ENCODE results near the gene GARIN3.
"Not testable (repeated sequence)": the region's sequence is repeated elsewhere in the genome, so short reads cannot be mapped to it uniquely, and the experiment has no call there.

GARIN3 gene

DNA sequence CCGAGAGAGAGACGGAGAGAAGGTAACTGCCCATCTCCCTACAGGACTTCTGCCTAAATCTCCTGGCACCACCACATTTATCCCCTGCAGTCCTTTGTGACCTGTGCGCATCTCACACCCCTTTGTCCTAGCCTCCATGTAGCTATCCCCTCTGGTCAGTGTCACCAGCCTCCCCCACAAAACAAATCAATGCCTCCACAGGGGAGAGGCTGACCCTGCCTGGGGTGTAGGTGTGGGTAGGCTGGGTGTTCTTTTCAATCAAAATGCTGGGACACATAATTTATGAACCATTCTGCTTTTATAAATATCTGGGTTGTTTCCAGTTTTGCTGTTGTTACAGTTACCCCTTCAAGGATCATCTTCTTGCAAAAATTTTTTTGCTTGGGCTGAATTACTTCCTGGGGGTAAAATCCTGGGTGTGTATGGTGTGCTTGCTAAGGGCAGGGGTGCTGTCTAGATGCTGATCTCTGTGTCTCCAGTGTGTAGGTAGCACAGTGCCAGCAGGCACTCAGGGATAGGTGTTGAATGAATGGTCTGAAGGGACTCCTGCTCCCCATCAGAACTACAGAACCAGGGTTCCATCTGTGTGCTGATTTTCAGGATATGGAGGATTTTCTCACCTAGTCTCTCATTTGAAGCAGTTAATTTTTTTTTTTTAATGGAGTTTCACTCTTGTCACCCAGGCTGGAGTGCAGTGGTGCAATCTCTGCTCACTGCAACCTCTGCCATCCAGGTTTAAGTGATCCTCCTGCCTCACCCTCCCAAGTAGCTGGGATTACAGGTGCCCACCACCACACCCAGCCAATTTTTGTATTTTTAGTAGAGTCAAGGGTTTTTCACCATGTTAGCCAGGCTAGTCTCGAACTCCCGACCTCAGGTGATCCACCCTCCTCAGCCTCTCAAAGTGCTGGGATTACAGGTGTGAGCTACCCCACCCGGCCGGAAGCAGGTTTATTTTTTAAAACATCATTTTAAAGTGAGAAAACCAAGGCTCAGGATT lies at the start of gene GARIN3:
Gene GARIN3 (minus strand): TSS at position 51 of the 1,000 bp plus-strand sequence. CDS start 96 bp downstream, outside the sequence.
- DNase-seq (ENCODE audit: low read depth in 2 of 2), result no peak

DNA sequence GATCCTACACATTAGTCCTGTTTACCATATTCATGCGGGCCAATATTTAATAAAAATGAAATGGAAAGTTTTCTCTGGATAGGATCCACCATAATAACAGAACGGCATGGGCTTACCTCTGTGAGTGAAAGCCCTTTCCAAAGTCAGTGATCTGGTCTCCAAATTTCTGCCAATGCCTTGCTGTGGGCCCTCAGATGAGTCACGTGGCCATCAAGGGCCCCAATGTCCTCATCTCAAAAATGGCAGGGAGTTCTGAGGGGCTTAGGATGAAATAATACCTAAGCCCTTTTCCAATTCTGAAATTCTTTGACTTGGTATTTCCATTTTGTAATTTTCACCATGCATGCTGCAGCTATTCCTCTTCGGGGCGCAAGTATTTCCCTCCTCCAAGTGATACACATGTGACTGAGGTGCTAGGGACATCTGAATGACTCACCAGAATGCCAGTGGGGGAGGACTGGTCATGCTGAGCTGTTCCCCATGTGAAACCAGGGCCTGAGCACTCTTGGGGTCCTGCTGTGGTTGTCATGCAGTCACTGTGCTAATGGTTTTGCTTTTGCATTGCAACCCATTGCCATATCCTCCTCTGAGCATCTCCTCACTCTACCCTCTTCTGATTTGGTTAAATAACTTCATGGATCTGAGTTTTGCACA lies 49.6 kb upstream of the GARIN3 start:
- no peak for DNase-seq (ENCODE audit: low read depth in 2 of 2)

DNA sequence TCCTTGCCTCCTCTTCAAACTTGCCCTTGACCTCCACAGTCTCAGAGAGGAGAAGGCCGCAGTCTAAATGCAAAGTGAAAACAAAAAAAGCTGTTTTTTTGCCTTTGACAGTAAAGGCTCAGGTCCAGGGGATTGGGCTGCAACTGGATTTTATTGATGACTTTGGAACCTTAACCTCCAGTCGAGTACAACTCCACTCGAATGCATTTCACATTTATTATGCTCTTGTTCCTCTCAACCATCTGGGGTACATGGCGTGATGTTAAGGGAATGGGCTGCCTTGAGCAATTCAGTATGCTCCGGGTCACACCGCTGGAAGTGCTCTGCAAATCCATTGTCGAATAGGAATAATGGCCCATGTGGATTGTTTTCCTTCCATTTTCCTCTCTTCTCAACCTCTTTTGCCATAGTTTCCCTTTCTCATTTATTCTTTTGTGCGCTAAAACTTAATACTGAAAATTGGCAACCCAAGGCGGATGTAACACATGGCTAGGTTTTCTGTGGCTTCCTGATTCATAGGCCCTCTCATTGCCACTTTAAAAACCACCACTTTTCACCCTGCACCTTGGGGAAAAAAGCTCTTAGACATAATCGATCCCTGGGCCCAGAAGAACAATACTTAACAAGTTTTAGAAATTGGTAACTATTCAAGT lies 48.9 kb upstream of the GARIN3 start:
- no peak for DNase-seq (ENCODE audit: low read depth in 2 of 2)

DNA sequence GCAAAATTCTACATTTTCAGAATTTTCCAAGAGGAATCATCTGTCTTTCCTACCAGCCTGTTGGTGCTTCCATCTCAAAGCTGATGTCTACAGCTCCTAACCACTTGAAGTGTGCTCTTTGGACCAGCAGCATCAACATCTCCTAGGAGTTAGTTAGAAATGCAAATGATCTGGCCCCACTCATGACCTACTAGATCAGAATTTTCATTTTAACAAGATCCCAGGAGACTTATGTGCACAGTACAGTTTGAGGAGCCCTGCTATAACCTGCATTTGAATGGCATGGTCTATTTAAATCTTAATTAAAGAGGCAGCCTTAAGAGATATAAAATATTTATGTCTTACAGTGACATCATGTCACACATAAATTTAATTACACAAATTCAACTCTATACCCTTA lies 48.4 kb upstream of the GARIN3 start:
- DNase-seq (ENCODE audit: low read depth in 2 of 2), result no peak

DNA sequence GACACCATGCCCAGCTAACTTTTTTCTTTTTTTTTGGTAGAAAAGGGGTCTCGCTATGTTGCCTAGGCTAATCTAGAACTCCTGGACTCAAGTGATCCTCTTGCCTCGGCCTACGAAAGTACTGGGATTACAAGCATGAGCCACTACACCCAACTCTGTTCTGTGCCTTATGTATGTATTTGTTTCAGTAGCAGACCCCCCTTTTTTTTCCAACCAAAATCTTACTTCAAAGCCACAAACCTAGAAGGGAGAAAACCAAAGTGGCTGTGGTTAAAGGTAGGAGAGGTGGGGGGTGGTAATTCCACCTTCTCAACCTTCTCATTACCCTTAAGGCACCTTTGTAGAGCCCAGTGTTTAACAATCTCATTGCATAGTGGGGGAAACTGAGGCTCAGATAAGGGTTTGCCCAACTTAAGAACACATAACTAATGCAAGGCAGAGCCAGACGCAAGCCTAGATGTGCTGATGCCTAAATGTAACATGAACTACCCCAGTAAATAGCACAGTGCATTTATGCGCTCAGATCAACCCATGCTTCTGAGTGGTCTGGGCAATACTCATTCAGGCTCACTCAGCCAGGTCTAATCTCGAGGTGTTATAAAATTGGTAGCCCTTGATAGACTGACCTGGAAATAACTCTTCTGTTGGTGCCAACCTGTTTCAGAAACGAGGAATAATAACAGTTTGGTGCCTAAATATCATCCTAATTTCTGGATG lies 47.6 kb upstream of the GARIN3 start:
- DNase-seq (ENCODE audit: low read depth in 2 of 2), result no peak

DNA sequence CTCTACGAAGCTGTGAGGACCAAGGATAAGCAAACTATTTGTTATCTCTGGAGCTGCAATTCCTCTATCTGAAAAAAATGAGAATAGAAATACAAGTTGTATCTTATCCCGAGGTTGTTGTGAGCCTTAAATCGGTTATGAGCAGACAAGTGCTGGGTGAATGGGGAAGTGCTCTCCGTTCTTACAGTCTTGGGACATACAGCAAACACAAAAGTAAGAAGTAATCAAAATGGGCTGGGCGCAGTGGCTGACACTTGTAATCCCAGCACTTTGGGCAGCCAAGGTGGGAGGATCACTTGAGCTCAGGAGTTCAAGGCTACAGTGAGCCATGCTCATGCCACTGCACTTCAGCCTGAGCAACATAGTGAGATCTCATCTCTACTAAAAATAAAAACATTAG lies 46.2 kb upstream of the GARIN3 start:
- no peak for DNase-seq (ENCODE audit: low read depth in 2 of 2)

DNA sequence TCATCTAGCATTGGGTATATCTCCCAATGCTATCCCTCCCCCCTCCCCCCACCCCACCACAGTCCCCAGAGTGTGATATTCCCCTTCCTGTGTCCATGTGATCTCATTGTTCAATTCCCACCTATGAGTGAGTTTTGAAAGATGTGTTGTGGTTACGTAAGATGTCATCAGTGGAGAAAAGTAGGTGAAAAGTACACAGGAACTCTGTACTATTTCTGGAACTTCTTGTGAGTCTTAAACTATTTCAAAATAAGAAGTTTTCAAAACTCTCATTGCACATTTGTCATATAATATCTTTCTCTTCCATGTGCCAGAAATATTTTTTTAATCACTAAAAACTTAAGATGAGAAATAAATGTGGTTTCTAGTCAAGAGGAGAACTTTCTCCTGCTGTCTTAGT lies 44.6 kb upstream of the GARIN3 start:
- DNase-seq (ENCODE audit: low read depth in 2 of 2), result not testable (repeated sequence)

DNA sequence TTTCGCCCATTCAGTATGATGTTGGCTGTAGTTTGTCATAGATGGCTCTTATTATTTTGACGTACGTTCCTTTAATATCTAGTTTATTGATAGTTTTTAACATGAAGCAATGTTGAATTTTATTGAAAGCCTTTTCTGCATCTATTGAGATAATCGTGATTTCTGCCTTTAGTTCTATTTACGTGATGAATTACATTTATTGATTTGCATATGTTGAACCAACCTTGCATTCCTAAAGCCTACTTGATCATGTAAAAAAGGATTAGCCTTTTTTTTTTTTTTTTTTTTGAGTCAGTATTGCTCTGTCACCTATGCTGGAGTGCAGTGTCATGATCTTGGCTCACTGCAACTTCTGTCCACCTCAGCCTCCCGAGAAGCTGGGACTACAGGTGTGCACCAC lies 39.6 kb upstream of the GARIN3 start:
- no peak for DNase-seq (ENCODE audit: low read depth in 2 of 2)

DNA sequence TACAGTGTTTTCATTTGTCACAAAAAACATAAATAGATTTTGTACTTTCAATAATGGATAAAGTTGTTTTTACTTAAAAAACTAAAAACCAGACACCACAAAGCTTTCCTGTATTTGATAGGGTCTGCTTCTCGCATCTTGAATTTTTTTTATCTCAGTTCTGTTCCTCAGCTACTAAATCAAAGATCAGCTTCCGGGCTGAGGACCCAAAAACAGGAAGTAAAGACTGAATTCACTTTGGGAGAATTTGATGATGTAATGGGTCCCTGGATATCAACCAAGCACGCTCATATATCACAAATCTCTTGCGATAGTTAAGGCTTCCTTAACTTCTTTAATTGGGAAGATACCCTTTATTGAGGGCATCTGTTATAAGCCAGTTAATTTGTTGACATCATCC lies 38.7 kb upstream of the GARIN3 start:
- DNase-seq (ENCODE audit: low read depth in 2 of 2), result no peak

DNA sequence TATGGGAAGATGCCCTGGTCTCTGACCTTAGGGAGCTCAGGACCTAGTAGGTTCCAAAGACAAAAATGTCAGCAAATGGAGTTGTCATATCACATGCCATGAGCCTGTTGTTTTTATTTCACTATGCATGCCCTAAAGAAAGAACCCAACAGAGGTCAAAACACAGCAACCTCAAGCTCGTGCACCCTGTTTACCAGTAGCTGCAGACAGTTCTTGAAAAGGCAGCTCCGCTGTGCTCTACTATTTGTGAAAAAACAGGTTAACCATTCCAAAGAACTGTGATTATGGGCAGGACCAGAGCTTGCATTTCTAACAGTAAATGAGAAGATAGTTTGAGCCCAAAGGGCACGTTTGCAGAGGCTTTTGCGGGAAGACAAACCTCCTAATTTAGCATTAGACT lies 37.4 kb upstream of the GARIN3 start:
- no peak for DNase-seq (ENCODE audit: low read depth in 2 of 2)

DNA sequence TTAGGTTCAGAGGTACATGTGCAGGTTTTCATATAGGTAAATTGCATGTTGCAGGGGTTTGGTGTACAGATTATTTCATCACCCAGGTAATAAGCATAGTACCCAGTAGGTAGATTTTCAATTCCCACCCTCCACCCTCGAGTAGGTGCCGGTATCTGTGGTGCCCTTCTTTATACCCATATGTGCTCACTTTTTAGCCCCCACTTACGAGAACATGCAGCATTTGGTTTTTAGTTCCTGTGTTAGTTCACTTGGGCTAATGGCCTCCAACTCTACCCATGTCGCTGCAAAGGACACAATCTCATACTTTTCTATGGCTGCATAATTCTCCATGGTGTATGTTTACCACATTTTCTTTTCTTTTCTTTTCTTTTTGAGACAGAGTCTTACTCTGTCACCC lies 35.8 kb upstream of the GARIN3 start:
- DNase-seq (ENCODE audit: low read depth in 2 of 2), result no peak

DNA sequence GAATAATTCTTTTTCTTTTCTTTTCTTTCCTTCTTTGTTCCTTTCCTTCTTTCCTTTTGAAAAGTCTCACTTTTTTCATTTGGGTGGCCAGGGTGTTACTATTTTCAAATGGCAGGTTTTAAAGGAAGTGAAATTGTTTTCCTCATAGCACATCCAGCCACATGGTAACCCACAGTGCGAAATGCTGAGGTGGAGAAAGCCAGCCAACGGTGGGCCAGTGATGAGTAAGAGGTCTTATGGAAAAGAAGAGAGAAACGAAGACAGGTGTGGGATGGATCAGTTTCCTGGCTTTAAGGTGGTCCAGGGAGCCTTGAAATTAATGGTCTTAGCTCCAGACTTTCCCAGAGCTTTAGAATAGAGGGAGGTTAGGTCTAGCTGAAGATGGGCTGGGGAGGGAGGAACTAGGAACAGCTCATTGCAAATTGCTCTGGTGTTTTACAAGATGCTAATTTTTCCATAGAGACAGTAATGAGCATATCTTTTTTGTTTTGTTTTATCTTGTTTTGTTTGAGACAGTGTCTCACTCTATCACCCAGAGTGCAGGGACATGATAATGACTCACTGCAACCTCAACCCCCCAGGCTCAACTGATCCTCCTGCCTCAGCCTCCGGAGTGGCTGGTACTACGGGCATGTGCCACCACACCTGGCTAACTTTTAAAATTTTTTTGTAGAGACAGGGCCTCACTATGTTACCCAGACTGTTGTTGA lies 32.4 kb upstream of the GARIN3 start:
- DNase-seq (ENCODE audit: low read depth in 2 of 2), result no peak

DNA sequence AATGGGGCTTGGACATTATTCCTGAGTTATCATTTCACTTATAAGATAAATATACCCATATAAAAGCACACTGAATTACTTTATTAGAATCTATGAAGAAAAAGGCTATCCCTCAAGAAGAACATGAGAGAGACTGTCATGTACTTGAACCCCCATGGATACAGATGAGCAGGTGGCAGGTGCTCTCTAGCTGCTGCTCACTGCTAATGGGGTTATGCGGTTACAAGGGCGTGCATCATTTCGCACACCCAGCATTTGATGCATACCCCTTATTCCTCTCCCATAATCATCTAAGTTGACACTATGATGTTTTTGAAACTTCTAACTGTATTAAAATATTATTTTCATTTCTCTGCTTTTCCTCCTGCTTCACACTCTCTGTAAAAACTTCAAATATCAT lies 31.0 kb upstream of the GARIN3 start:
- DNase-seq (ENCODE audit: low read depth in 2 of 2), result no peak

DNA sequence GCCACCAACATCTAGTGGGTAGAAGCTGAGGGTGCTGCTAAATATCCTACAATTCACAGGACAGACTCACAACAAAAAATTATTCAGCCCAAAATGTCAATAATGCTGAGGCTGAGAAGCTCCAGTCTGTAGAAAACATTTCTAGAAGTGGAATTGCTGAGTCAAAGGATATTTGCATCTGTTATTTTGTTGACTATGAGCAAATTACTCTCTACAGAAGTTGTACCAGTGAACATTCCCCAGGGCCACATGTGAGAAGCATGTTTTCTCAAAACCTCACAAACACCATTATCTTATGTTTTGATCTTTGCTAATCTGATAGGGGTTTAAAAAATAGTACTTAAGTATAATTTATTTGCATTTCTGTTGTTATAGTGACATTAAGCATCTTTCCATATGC lies 30.0 kb upstream of the GARIN3 start:
- no peak for DNase-seq (ENCODE audit: low read depth in 2 of 2)

DNA sequence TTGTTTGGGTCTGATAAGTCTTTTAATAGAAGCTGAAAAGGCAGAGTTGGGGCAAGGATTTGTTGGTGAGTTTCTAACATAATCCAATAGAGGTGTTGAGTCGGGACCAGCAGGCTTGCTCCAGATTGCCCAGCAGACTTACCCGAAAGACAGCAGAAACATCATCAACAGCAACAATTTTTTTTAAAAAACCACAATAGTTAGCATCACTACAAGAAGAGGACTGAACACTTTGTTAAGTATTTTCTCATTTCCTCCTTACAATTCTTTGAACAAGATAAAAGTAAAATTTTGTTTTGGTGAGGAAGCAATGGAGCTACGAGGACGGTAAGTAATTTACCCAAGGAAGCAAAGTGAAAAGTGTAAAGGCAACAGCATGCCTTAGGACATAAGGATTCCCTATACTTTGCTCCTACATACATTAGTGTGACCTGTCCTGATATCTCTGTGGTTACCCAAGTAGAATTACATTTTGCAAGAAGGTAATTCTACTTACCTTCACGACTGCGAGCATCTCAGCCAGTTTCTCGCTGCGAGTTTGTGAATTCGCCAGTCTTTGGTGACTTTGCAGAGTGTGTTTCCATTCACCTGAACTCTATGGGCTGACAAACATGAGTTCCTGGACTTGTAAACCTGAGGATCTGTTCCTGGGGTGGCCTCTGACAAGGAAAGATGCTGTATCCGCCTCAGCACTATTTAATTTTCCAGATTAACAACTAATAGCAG lies 27.8 kb upstream of the GARIN3 start:
- no peak for DNase-seq (ENCODE audit: low read depth in 2 of 2)

DNA sequence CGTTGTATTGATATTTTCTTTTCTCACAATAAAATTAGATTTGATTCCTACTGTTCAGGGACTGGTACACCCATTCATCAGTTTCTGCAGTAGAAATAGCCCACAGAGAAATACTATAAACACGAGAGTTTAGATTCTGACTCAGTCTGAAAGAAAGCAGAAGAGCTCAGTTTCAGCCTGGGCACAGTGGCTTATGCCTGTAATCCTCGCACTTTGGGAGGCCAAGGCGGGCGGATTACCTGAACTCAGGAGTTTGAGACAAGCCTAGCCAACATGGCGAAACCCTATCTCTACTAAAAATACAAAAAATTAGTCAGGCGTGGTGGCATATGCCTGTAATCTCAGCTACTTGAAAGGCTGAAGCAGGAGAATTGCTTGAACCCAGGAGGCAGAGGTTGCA lies 23.2 kb upstream of the GARIN3 start:
- DNase-seq (ENCODE audit: low read depth in 2 of 2), result peak in 1 of 2 donors; percentile 50

DNA sequence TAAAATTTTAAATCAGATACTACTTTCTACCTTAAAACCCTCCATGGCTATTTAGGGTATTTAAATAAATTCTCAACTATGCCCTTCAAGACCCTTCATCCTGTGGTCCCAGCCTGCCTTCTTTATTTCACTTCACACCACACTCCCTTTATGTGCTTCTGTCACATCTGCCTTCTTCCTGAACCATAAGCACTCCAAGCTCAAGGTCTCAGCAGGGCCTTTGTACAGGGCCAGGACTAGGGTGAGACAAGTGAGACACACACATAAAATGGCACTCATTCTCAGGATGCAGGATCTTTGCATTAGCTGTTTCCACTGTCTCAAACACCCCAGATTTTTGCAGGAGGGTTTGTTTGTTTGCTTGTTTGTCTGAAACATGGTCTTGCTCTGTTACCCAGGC lies 22.2 kb upstream of the GARIN3 start:
- no peak for DNase-seq (ENCODE audit: low read depth in 2 of 2)

DNA sequence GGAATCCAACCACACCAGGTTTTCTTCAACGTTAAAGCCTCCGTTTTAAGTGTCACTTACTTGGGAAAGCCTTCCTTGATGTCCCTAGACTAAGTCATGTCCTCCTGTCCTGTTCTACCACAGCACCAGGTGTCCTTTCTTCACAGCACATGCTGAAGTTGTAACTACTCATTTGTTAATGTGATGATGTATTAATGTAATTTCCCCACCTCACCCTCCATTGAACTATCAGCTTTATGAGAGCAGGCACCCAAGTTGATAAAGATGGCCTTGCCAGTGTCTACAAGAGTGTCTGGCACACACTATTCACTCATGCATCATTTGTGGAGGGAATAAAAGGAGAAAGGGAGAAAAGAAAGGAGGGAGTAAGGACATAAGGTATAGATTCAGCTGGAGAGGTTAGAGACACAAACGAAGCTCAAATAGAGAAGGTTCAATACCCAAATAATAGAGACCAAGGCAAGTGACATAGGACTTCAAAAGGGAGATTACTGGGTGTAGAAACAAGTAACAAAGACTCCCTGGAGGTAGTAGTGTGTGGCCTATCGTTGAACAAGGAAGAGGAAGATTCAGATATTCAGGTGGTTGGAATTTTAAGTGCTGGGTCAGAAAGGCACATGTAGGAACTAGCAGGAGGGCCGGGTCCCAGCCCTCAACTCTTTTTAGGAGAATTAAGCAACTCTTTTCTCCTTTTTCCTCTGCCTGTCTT lies 21.1 kb upstream of the GARIN3 start:
- DNase-seq (ENCODE audit: low read depth in 2 of 2), result no peak

DNA sequence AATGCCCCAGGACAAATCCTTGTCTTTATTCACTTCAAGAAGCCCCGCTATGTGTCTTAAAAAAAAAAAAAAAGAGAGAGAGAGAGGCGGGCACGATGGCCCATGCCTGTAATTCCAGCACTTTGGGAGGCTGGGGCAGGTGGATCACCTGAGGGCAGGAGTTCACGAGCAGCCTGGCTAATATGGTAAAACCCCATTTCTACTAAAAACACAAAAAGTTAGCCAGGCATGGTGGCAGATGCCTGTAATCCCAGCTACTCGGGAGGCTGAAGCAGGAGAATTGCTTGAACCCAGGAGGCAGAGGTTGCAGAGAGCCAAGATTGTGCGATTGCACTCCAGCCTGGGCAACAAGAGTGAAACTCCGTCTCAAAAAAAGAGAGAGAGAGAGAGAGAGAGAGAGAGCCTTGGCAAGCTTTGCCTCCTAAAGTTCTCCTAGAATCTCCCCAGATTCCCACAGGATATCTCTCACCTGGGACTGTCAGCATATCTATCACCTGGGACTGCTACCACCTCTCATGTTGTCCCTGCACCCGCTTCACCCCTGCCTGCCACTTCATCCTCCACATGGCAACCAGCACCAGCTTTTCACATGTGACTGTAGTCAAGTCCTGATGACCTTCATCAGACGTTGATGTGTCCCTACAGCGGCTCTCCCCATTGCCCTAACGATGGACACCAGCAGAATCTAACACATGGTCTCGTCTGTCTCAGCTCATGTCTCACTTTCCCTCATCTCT lies 20.4 kb upstream of the GARIN3 start:
- DNase-seq (ENCODE audit: low read depth in 2 of 2), result no peak
